Mammary epithelial cell (primary cell): Measurements from ENCODE around the gene PHKG2.

Source experiments
- EZH2 ChIP-seq: IDR thresholded peaks from 2 replicates; pipeline ENCODE4 v1.6.1; 2012; ENCODE audit warnings: low read length, inconsistent platforms, borderline replicate concordance
- TF ChIP-seq, protein P1 (sequence below), 2 donors: IDR thresholded peaks in 1 of 2; conservative IDR thresholded peaks in 1 of 2; 2 replicates each; pipeline ENCODE4 v1.5.1; 2011 to 2012; ENCODE audit warnings: inconsistent platforms in 2 of 2, low read length in 2 of 2, mild to moderate bottlenecking in 2 of 2, control low read depth in 1 of 2, low read depth in 1 of 2; ENCODE audit not compliant: insufficient read depth in 1 of 2; ENCODE audit errors: extremely low read depth in 1 of 2

GRCh38 chr16:30750201-30750600 is 2.0 kb downstream of the PHKG2 start:
- TF ChIP-seq EZH2, result no peak
- TF ChIP-seq, protein P1, sequence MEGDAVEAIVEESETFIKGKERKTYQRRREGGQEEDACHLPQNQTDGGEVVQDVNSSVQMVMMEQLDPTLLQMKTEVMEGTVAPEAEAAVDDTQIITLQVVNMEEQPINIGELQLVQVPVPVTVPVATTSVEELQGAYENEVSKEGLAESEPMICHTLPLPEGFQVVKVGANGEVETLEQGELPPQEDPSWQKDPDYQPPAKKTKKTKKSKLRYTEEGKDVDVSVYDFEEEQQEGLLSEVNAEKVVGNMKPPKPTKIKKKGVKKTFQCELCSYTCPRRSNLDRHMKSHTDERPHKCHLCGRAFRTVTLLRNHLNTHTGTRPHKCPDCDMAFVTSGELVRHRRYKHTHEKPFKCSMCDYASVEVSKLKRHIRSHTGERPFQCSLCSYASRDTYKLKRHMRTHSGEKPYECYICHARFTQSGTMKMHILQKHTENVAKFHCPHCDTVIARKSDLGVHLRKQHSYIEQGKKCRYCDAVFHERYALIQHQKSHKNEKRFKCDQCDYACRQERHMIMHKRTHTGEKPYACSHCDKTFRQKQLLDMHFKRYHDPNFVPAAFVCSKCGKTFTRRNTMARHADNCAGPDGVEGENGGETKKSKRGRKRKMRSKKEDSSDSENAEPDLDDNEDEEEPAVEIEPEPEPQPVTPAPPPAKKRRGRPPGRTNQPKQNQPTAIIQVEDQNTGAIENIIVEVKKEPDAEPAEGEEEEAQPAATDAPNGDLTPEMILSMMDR (conservative IDR thresholded peaks at IDR 0.05 in 1 of 2, IDR thresholded peaks at IDR 0.05 in 1 of 2; ENCODE audit: extremely low read depth in 1 of 2, insufficient read depth in 1 of 2, low read depth in 1 of 2, low read length in 2 of 2), result no peak
